Activated CD8-positive, alpha-beta memory T cell treated with anti-CD3 and anti-CD28 coated beads for 1 hour (primary cell): ENCODE results near the gene PML.

ENCODE experiments used
- DNase-seq, 2 donors: peaks; one replicate each; pipeline ENCODE4 v3.0.0-alpha.2; 2020; ENCODE audit warnings: low read depth in 1 of 2; ENCODE audit errors: extremely low read depth in 1 of 2

The PML gene

GRCh38 chr15:73994413-73994883 is at the start of gene PML:
Gene PML, plus strand, starts transcription at chr15:73994716. Its CDS starts 97 bp downstream, at chr15:73994813.
- peak; percentile 80 to 82 for DNase-seq

GRCh38 chr15:73945130-73945508 is 49.4 kb upstream of the PML start:
- DNase-seq, result no peak

DNA sequence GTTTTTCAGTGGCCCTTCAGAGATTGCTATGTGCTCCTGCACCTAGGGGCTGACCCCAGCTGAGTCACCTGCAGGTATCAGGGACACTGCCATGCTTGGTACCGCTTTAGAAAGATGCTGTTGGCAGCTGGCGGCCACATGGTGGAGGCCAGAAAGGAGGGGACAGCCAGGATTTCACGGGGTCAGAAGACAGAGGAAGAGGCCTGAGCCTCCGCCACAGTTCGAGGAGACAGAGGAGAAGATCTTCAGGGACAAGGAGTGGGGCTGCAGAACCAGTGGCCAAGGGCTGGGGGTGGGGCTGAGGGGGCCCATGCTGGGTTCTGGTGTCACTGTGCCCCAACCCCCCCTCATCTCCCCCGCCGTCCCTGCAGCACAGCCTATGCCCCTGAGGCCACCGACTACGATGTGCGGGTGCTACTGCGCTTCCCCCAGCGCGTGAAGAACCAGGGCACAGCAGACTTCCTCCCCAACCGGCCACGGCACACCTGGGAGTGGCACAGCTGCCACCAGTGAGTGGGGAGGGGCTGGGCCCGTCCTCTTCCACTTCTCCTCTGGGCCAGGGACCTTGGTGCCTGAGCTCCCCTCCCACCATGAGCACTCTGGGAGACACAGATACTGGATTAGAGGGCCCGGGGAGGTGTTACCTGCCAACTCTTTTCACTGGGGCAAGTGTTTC is 48.3 kb upstream of the PML start:
- no peak for DNase-seq

DNA sequence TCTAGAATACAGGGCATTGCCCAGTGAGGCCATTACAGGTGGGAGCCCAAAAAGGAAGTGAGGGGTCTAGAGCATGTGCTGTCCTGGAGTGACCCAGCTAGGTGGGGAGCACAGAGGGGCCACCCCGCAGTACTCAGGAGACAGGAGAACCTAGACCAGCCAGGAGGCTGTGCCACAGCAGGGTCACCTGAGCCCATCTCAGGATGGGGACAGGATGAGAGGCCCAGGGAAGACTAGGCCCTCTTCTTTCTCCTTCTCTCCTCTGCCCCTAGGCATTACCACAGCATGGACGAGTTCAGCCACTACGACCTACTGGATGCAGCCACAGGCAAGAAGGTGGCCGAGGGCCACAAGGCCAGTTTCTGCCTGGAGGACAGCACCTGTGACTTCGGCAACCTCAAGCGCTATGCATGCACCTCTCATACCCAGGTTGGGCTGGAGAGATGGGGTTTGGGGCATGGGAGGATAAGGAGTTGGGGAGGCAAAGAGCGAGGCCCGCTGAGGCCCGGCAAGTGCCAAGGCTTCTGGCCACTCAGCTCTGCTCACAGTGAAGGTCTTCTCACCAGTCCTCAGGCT is 47.6 kb upstream of the PML start:
- no peak for DNase-seq

DNA sequence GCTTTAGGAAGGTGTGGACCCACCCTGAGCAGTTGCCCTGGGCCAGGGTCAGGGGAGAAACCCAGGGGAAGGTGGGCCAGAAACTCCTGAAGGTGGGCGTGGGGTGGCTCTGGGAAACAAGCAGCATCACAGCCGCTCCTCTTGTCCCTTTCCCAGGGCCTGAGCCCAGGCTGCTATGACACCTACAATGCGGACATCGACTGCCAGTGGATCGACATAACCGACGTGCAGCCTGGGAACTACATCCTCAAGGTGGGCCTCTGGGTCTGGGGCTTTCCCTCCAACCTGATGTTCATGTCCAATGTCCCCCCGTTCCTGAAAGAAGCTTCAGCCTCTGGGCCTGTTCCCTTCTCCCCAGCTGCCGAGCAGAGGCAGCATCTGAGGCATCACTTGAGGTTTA is 46.9 kb upstream of the PML start:
- no peak for DNase-seq

DNA sequence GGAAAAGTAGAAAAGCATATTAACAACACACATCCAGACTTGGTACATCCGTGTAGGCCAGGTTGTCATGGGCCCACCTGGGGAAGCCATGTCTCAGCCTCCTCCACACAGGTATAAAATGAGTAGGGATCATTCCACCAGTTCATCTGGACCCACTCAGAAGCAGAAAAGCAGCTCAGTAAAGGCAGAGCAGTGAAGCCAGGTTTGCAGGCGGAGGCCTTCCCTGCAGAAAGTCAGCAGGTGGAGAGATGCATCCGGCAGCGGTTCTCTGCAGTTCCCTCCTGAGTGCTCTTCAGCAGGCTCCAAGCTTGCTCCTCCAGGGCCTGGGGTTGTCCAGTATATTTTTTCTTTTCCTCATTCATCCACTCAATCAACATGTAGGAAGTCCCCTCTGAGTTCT is 46.1 kb upstream of the PML start:
- no peak for DNase-seq

DNA sequence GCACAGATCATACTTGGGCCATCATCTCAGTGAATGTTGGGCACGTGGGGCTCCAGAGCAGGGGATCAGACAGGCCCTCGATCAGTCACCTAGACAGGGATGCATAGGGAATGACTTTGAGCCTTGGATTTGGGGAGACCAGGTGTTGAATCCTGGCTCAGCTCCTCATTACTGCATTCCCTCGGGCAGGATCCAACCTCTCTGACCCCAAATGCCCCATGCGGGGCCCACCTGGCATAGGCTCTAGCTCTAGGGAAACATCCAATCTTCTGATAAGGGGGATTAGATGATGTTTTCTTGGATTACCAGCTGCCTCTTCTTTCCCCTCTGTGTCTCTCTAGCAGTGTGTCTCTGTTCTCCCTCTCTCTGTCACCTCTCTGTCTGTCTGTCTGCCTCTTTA is 45.5 kb upstream of the PML start:
- no peak for DNase-seq

DNA sequence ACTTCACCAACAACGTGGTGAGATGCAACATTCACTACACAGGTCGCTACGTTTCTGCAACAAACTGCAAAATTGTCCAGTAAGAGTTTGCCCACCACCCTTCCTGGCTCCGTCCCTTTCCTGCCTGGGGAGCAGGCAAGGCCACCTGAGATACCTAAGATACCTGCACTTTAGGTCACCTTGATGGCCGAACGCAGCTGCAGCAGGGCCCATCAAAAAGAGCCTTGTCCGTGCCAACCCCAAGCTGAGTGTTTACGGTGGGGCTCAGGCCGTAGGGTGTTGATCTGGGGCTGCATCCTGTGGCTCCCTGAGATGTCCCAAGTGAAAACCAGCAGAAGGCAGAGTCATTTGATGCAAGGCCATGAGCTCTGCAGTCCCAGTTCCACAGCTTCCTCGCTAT is 45.0 kb upstream of the PML start:
- DNase-seq, result no peak

DNA sequence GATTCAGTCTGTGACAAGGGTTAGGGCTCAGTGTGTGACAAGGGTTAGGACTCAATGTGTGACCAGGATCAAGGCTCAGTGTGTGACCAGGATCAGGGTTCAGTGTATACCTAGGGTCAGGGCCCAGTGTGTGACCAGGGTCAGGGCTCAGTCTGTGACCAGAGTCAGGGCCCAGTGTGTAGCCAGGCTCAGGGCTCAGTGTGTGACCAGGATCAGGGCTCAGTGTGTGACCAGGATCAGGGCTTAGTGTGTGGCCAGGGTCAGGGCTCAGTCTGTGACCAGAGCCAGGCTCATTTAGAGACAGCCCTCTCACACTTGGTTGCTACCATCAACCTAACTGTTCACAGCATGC is 44.1 kb upstream of the PML start:
- no peak for DNase-seq

GRCh38 chr15:73950831-73951561 is 43.5 kb upstream of the PML start:
- DNase-seq, result peak; percentile 20 to 64

DNA sequence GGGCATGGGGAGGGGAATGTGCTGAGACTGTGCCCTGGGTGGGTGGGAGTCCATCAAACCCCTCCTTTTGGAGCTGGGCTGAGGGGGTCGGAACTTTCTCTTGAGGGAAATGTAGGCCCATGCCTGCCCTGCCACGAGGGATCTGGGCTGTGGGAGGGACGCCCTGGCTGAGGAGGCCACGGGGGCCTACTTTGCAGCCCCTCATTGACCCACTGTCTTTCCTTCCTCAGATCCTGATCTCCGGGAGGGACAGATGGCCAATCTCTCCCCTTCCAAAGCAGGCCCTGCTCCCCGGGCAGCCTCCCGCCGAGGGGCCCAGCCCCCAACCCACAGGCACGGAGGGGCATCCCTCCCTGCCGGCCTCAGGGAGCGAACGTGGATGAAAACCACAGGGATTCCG is 42.9 kb upstream of the PML start:
- no peak for DNase-seq

- no peak for DNase-seq
Measured at GRCh38 chr15:73952171-73952912, 42.2 kb upstream of the PML start.

- DNase-seq, result no peak
Measured at GRCh38 chr15:73952913-73953750, 41.4 kb upstream of the PML start.

GRCh38 chr15:73954188-73955145 is 40.0 kb upstream of the PML start:
- DNase-seq, result no peak

- DNase-seq, result no peak
Measured at GRCh38 chr15:73955326-73955725, 39.2 kb upstream of the PML start.

GRCh38 chr15:73955861-73956742 is 38.4 kb upstream of the PML start:
- DNase-seq, result no peak

DNA sequence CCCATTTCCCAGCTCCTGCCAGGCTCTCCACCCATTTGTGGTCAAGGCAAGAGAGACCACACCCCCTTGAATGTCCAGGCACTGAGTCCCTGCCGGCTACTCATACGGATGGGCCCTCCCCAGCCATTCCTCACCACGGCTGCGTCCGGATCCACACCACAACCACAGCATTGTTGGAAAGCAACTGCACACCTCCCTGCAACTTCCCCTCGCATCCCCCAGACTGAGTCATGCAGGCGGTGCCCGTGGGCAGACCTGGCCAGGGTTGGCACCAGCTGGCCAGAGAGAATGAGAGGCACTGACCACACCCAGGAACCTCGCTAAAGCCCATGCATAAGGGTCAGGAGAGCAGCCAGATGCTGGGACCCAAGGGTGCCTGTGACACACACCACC is 37.8 kb upstream of the PML start:
- DNase-seq, result no peak

DNA sequence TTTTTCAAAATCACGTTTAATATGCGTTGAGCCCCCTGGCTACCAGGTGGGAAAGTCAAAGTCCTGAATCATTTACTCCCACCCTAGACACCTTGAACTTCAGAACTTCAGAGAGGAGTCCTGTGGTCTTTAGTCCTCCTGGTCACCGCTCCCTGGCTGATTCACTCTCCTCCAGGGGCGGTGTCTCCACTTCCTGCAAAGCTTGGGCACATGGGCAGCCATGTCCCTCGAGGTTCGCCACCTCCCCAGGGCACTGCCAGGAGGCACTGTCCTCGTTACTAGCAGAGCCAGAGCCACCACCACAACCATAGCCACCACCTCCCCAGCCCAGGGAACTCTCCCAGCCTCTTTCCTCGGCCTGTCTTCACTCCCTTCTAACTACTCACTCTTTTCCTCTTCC is 37.2 kb upstream of the PML start:
- no peak for DNase-seq

GRCh38 chr15:73957785-73958184 is 36.7 kb upstream of the PML start:
- DNase-seq, result no peak
